ENCODE results near the gene RASA3.

GRCh38 chr13:113955691-113956090 is 176.7 kb downstream of the RASA3 start:
- TF ChIP-seq GATA2 (IDR thresholded peaks at IDR 0.05; ENCODE audit: low read depth, low read length) (no peak), GATA3 (IDR thresholded peaks at IDR 0.05; ENCODE audit: low read depth, low read length) (no peak)
